Measurements from ENCODE around the gene SLC4A2.

- TF ChIP-seq CTCF (IDR thresholded peaks at IDR 0.05) (no peak), POLR2A (IDR thresholded peaks at IDR 0.05) (no peak)
Measured at GRCh38 chr7:151086802-151087244, 27.4 kb downstream of the SLC4A2 start.
